PC-3 (cell line): ENCODE measurements around the gene CERS2.

Experiments used
- CTCF ChIP-seq: fragments of 300-600 bp; sonication (generic); conservative IDR thresholded peaks from 2 replicates; pipeline ENCODE4 v1.5.1; 2017; ENCODE audit warnings: antibody characterized with exemption, low read depth, mild to moderate bottlenecking, low read length
- EZH2 ChIP-seq: fragments of 300-600 bp; sonication (generic); IDR thresholded peaks from one replicate; pipeline ENCODE4 v1.6.1; 2017; ENCODE audit warnings: antibody characterized with exemption, mild to moderate bottlenecking, low read length; ENCODE audit not compliant: unreplicated experiment
- EZH2phosphoT487 ChIP-seq: fragments of 300-600 bp; sonication (generic); IDR thresholded peaks from 2 replicates; pipeline ENCODE4 v1.6.1; 2018; ENCODE audit warnings: mild to moderate bottlenecking, antibody characterized with exemption, low read length, borderline replicate concordance

GRCh38 chr1:150976401-150976821 lies 1.8 kb upstream of the CERS2 start:
- TF ChIP-seq CTCF (no peak), EZH2phosphoT487 (no peak), EZH2 (no peak)
